Sciatic nerve (tissue), 2 donors: ENCODE results near the gene YPEL3. TPM values are rescaled to one million over a fixed set of nuclear protein-coding genes. Genes with fewer than 3 reads are reported as not detected.

Experiments used
- ATAC-seq: fragments of 200-7000 bp; cut with Tn5 transposase; one replicate; pipeline ENCODE4 v1.9.1; 2020; ENCODE audit warnings: mild to moderate bottlenecking, moderate library complexity
- DNase-seq: peaks from one replicate; pipeline ENCODE4 v3.0.0-alpha.2; 2020; ENCODE audit warnings: low spot score
- intact Hi-C: fragments of 100-400 bp; cut with DNase I; formaldehyde crosslinking; loops from one replicate; pipeline ENCODE4 v1.14.2; 2022
- total RNA-seq: library from RNA; stranded (reverse); fragmentation: NEBNext Ultra II Directional; extraction: Animal tissue kit (Norgen Biotek cat#: 25700); gene quantifications from one replicate; pipeline ENCODE4 v1.2.1, GENCODE V29; 2021
- donor health status: DM: no; HTN: no; CAD: no.
- donor health status: DM: no; HTN: no; CAD: no.

The YPEL3 gene
- total RNA-seq, 1 donor from 2014 or later, result 96.4 TPM

DNA sequence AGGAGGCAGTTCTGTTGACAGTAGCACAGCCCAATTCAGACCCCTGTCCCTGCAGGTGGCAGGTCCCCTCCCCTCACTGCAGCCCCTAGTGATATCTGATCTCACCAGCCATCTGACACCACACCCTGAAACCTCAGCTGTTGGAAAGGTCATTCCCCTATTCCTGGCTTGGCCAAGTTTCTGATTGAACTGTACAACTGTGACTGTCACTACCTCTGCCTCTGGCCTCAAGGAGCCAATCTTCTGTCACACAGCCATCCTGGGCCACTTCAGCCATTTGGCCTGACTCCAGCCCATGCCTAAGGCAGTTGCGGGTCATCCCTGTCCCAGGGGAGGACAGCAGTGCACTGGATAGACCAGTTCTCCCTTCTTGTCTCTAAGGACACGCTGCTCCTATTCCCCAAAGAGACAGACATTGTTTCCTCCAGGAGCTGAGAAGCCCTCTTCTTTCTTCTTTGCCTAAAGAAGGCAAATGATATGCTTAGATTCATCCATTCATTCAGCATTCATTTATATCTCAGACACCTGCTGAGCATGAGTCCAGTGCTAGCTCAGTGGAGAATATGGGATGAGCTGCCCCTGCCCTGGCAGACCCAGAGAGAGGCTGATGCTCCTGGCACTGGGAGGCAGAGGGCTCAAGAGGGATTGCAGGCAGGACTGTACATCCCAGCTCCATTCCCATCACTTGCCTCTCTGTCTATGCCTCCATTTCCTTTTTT lies 35.0 kb downstream of the YPEL3 start:
- intact Hi-C loops, result no loop called here
- no peak for DNase-seq
- ATAC-seq, result no peak

DNA sequence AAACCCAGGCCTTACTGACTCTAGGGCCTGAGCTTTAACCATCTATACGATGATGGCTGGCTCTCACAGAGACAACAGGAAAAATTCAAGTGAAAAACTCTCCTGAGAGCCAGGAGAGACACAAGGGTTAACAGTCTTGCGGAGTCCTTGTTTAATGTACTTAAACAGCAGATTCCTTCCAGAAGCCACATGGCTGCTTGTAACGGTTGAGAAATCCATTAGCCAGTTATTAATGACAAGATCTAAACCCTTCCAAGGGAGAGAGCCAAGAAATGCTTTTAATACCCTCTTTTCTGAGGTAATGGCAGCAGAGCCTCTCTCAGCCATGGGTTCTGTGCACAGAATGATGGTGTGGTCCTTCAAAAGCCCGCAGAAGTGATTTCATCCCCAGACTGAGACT lies 35.7 kb downstream of the YPEL3 start:
- no peak for DNase-seq
- intact Hi-C loops, result no loop called here
- ATAC-seq, result no peak

DNA sequence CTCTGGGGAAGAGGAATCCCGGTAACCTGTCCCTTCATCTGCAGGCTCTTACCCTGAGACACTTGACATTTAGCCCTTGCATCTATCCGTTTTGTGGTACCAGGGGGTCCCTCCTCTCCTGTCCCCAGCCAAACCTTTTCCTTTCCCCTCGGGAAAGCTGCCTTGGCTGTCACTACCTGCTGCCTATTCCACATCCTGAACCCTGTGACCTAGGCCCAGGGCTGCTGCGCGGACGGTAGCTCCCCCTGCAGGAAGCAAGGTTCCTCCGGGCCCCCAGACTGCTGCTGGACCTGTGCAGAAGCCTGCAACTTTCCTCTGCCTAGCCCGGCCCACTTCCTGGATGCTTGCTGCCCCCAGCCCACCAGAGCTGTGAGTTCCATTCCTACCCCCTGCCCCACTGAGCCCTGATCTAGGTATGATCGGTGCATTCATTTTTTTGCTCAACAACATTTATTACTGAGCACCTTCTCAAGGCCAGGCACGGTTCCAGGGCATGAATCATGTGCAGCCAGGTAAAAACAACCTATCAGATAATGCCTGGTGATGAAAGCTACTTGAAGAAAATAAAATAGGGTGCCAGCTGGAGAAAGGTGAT lies 41.0 kb downstream of the YPEL3 start:
- intact Hi-C loops, result no loop called here
- DNase-seq (no peak), ATAC-seq (no peak)

DNA sequence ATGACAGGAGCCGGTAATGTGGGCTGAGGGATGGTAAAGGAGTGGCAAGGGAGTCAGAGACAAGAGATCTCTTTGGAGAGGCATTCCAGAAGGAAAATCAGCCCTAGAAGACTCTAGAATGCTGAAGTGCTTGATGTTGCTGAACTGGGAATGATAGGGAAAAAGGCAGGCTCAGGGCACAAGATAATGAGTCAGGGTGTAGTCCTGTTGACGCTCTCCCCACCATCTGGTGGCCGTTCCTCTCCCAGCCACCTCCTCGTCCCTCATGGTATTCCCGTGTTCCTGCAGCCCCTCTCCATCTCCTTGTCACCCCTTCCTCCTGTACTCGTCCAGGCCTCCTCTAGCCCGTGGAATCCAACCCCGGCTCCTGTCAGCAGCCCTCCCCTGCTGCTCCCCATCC lies 41.6 kb downstream of the YPEL3 start:
- ATAC-seq (no peak), DNase-seq (no peak)
- intact Hi-C loops, result no loop called here

DNA sequence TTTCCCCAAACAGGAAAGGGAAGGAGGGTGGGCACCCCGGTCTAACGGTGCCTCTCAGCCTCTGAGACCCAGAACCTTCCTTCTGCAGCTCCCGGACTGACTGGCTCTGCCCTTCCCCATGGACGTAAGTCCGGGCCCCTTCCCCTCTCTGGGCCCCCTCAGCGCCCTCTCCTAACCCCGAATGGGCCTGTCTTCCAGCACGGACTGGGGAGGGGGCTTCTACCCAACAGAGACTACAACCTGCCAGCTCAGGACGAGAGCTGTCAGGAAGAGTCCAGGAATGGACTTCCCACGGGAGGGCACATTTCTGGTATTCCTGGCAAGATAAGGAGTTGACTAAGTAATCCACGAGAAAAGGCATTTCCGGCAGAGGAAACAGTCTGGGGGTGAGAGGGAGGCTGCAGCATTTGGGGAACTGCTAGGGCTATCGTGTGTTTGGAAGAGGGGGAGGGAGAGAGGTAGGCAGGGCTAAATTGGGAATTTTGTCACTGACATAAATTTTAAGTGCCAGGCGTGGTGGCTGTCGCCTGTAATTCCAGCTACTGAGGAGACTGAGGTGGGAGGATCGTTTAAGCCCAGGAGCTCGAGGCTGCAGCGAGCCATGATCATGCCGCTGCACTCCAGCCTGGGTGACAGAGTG lies 42.5 kb downstream of the YPEL3 start:
- peak; percentile 42 for ATAC-seq
- no peak for DNase-seq
- intact Hi-C loops, result no loop called here

DNA sequence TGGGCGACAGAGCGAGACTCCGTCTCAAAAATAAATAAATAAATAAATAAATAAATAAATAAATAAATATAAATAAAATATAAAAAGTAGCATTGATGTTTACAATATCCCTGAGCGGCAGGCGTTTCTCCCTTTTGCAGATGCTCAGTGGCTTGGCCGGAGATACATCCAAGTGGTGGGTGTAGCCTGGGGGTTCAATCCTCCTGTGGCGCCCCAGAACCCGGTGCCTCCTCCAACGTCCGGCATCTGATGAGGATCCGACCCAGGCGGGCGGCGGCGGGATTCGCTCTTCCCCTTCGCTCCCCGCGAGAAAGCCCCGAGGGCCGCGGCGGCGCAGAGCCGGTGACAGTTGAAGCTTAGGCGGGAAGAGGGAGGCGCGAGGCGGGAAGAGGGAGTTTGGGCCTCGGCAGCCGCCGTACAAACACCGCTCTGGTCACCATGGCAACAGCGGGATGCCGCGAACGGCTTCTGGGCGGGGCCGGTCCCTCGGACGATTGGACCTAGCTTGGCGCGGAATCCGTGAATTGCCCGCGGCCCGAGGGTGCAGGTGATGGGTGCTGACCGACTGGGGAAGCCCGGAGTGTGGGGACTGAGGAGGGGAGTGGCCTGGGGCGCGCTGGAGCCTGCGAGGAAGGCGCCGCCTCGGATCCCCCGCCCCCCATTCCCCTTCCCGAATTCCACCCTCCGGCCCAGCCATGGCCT lies 43.2 kb downstream of the YPEL3 start:
- peak; percentile 98 for DNase-seq
- intact Hi-C loops, result no loop called here
- ATAC-seq, result peak; percentile 96

DNA sequence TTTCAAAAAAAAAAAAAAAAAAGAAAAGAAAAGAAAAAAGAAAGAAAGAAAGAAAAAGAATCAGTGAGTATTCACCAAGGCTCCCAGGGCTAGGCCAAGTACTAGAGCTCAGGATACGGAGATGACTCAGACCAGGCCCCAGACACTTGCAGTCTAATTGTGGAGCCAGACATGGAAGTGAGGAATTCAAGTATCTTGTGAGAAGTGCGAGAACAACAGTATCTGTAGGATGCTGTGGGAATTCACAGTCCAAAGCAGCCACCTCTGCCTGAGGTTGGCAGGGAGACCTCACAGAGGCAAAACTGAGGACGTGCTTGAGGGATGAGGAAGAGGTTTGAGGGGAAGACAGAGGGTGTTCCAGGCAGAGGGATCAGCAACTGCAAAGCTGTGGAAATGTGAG lies 44.5 kb downstream of the YPEL3 start:
- ATAC-seq, result no peak
- intact Hi-C loops, result no loop called here
- no peak for DNase-seq

DNA sequence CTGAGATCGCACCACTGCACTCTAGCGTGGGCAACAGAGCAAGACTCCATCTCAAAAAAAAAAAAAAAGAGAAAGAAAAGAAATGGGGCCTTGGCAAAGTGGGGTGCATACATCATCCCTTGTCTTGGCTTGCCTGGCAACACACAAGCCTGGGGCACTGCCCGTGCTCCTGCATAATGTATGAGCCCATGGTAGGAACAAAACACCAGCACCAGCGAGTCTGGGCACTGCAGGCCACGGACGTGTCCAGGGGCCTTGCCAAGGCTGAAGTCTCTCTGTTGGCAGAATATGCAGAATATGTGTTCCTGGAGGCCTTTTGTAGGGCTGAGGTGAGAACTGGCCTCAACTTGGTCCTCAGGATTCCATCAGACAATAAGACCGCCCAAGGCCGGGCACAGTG lies 46.1 kb downstream of the YPEL3 start:
- DNase-seq (no peak), ATAC-seq (no peak)
- intact Hi-C loops, result no loop called here

DNA sequence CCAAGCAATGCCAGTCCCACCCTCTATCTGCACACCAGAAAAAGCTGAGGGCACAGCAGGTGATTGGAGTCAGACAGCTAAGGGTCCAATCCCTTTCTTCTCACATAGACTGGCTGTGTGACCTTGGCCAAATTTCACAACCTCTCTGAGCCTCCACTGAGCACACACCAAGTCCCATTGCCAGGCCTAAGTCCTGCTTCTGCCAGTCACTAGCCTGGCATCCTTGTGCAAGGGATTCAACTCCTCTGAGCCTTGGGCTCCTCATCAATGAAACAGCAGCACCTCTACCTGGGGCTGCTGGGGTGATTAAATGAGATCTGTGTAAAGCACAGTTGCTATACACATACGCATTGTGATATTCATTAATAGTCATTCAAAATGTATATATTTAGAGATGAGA lies 49.4 kb downstream of the YPEL3 start:
- DNase-seq (no peak), ATAC-seq (no peak)
- intact Hi-C loops, result no loop called here

DNA sequence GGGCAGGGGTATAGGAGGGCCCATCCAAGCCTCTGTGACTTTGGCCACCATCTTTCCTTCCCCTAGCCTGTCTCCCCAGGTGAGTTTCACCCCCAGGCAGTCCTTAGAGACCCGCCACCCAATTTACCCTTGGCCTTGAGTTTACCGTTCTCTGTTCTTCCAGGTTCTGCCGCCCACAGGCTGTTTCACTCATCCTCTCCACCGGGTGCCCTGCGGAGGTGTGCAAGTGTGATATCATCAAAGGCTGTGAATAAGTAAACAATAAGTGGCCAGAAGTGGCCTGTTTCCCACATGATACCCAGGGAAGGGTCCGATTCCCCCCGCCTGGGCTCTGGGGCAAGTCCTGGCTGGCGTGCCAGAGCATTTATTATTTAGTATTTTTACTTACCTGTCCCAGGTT lies 49.8 kb downstream of the YPEL3 start:
- intact Hi-C loops, result no loop called here
- ATAC-seq, result no peak
- no peak for DNase-seq

Other genes with a start within 250 kb of the YPEL3 start
- gene CDIPT, start 233.0 kb downstream of the YPEL3 start, total RNA-seq, result 58.4 TPM
- gene SEZ6L2, start 196.7 kb downstream of the YPEL3 start, total RNA-seq, result 3.1 TPM
- 5.0 TPM for gene ASPHD1, start 195.7 kb downstream of the YPEL3 start, total RNA-seq
- 30.4 TPM for gene KCTD13, start 170.0 kb downstream of the YPEL3 start, total RNA-seq
- gene TMEM219, start 134.1 kb downstream of the YPEL3 start, total RNA-seq, result 82.4 TPM
- 51.8 TPM for gene TAOK2, start 122.3 kb downstream of the YPEL3 start, total RNA-seq
- 11.1 TPM for gene HIRIP3, start 100.6 kb downstream of the YPEL3 start, total RNA-seq
- gene INO80E, start 100.0 kb downstream of the YPEL3 start, total RNA-seq, result 59.2 TPM
- gene DOC2A, start 85.2 kb downstream of the YPEL3 start, total RNA-seq, result 0.67 TPM
- gene C16orf92, start 73.0 kb downstream of the YPEL3 start, total RNA-seq, result not detected
- gene TLCD3B, start 64.9 kb downstream of the YPEL3 start, total RNA-seq, result not detected
- 600 TPM for gene ALDOA, start 30.5 kb downstream of the YPEL3 start, total RNA-seq
- gene PPP4C, start 20.2 kb downstream of the YPEL3 start, total RNA-seq, result 41.2 TPM
- gene TBX6, start 4.3 kb downstream of the YPEL3 start, total RNA-seq, result 1.7 TPM
- gene GDPD3, start 17.3 kb upstream of the YPEL3 start, total RNA-seq, result 17.1 TPM
- gene MAPK3, start 27.0 kb upstream of the YPEL3 start, total RNA-seq, result 136 TPM
- gene CORO1A, start 87.4 kb upstream of the YPEL3 start, total RNA-seq, result 41.2 TPM
- gene BOLA2B, start 97.5 kb upstream of the YPEL3 start, total RNA-seq, result 26.9 TPM
- gene SLX1A, start 97.7 kb upstream of the YPEL3 start, total RNA-seq, result 18.5 TPM
- 21.0 TPM for gene SULT1A3, start 103.0 kb upstream of the YPEL3 start, total RNA-seq
- gene NPIPB13, start 152.3 kb upstream of the YPEL3 start, total RNA-seq, result 35.0 TPM